SH-SY5Y (cell line): Measurements from ENCODE around the gene TBCE.

Source experiments
- GATA2 ChIP-seq: IDR thresholded peaks from 2 replicates; pipeline ENCODE4 v1.6.1; 2011; ENCODE audit warnings: mild to moderate bottlenecking, low read depth, low read length
- GATA3 ChIP-seq: IDR thresholded peaks from 2 replicates; pipeline ENCODE4 v1.6.1; 2011; ENCODE audit warnings: low read depth, mild to moderate bottlenecking, low read length, moderate library complexity

DNA sequence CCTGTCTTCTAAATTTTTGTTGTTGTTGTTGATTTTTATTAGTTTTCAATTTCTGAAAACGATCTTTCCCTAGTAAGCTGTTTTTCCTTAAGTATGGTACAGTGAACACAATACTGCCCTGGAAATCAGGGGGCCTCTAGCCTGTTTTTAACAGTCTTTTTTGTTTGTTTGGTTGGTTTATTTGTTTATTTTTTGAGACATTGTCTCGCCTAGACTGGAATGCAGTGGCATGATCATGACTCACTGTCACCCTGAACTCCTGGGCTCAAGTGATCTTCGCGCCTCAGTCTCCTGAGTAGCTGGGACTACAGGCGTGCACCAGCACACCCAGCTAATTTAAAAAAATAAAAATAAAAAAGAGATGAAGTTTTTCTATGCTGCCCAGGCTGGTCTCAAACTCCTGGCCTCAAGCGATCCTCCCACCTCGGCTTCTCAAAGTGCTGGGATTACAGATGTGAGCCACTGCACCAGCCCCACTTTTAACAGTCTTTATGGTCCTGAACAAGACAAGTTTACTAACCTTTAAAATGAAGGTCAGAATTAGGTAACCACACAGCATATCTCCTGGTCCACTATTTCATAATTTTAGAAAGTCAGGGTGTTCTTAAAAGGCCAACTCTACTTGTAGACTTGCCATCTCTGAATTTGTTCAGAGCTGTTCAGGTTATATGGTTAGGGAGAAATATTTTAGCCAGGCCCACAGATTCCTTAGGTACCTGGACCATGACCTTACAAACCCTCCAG is 35.4 kb downstream of the TBCE start:
- TF ChIP-seq GATA2 (no peak), GATA3 (no peak)
